ENCODE results near the gene HJV.
A peak's percentile ranks its signal among the peaks of the same experiment; 100 is the strongest.
"Not testable (repeated sequence)": the region's sequence is repeated elsewhere in the genome, so short reads cannot be mapped to it uniquely, and the experiment has no call there.

The HJV gene, protein sequence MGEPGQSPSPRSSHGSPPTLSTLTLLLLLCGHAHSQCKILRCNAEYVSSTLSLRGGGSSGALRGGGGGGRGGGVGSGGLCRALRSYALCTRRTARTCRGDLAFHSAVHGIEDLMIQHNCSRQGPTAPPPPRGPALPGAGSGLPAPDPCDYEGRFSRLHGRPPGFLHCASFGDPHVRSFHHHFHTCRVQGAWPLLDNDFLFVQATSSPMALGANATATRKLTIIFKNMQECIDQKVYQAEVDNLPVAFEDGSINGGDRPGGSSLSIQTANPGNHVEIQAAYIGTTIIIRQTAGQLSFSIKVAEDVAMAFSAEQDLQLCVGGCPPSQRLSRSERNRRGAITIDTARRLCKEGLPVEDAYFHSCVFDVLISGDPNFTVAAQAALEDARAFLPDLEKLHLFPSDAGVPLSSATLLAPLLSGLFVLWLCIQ

DNA sequence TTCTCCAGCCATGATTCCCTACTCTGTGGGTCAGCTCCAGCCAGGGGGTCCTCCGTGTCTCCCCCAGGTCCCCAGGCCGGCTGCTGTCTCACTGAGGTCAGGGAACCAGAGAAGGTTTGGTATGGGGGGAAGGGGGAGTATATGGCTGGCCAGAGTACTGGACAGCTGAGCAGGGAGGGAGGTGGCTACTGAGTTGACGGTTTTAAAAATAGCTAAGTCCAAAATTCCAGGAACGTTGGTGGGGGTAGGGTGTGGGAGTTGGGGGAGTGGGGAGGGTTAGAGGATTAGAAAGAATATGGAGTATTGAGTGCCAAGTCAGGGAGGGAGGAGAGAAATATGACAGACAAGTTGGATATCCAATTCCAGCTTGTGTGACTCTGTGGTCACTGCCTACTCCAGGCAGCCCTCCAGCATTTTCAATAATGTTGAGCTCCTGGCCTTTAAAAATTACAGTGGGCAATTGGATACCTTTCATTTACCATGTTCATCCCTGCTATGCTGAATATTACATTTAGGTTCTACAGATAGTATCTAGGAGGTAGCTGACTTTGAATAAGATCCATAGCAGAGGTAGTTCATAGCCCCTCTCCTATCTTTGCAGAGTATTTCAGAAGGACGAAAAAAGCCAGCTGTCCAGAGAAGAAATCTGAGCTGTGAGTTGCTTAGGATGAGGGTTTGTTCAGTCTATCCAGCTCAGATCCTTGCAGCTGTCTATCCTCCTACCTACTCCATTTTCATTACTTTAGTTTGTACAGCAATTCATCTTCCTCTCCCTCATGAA is at the start of gene HJV:
HJV (minus strand) TSS at position 114 of the 781 bp plus-strand sequence. CDS start 1,504 bp downstream, outside the sequence.
- no peak for DNase-seq

DNA sequence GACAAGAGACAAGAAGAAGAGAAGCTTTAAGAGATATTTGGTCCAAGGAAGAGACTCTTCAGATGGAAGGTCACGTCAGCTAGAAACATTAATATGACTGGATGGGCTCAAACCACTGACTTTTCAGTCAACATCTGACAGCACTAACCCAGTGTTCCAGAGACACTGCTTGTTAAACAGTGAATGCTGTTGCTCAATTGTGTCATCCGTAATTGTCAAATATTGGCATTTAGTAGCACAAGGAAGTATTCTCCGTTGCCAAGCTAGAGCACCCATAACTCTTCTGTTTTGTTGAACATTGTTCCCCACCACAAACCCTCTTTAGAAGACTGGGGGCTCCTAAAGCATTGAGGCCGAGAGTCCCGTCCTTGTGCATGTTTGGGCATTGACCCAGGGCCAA is 37.6 kb upstream of the HJV start:
- not testable (repeated sequence) for DNase-seq

DNA sequence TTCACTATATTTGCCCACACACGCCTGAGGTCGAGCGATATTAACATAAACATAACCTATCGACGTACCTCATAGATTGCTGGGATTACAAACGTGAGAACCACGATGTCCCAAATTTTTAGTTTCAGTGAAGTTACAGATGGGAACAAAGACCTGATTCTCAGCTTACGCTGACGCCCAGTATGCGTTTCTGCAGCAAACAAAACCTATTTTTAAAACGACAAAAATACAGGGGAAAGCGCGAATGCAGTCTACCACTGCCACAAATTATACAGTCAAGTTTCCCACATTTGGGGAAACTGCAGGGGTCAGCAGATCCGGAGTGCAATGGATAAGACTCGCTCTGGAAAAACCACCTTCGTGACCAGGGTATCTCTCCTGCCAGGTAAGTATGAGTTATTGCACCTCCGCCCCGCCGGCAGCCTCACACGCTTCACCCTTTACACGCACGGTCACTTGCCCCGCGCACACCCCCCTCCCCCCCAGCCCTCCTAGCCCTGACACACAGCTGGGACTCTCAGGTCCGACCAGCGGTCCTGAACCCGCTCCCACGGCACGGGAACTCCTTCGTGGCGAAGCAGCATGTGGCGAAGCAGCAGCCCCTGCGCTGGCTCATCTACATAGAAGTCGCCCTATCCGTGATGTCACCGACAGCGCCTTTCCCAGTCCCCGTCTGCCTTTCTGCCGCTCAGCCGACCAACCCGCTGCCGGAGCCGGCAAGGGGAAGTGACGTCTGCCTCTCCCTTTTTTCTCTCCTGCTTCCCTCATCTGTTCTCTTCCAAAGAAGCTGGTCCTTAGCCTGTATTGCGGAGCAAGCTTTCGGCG is 30.5 kb upstream of the HJV start:
- peak; percentile 88 to 96 (median 90) for DNase-seq

DNA sequence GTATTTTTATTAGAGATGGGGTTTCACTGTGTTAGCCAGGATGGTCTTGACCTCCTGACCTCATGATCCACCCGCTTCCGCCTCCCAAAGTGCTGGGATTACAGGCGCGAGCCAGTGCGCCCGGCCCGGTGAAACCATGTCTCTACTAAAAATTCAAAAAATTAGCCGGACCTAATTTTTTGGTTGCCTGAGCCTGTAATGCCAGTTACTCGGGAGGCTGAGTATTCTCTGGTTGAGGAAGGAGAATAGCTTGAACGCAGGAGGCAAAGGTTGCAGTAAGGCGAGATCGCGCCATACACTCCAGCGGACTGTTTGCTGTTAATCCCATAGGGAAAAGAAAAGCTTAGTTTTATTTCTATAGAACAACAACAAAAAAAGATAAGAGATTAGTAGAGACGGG is 29.9 kb upstream of the HJV start:
- no peak for DNase-seq

DNA sequence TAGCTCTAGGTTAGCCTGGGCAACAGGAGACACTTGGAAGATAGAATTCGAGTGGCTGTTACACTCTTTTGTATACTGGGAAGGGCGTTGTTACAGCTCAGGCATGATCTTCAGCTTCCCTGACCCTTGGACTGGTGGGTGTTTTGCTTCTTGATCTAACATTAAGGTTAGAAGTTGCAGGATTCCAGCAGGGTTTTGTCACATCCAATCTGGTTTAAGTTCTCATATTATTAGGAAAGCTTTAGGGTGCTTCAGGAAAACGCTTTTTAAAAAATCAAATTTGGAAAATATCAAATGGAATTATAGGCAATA is 29.1 kb upstream of the HJV start:
- not testable (repeated sequence) for DNase-seq

DNA sequence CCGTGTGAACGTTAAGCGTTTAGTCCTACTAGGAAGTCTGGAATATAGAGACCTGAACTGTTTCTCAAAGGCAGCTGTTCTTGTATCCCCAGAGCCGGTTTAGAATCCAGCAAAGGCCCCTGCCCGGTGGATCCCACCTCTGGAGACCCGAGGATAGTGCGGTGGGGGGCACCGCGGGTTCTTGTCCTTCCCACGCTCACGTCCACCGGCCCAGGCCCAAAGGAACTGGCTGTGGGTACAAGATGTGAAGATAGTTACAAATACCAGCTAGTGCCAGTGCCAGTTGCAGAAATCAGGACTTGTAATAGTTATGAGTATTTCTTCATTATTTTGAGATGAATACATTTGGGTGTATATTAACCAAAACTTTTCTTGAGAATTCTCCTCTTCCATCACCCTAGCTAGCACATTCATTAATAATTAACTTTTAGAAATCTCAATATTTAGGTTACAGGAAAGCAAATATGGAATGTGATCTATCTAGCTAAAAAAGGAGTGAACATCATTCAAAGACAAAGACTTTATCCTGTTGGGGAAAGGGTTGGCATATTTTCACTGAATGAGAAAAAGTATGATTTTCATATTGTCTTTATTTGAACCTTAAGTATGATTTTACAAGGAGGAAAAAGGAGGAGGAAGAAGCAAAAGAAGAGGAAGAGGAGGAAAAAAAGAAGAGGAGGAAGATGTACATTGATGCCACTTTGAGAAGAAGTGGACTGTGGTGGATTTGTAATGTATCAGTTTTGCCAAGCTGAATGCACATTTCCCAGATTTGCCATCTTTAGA is 28.5 kb upstream of the HJV start:
- DNase-seq: not testable (repeated sequence)

DNA sequence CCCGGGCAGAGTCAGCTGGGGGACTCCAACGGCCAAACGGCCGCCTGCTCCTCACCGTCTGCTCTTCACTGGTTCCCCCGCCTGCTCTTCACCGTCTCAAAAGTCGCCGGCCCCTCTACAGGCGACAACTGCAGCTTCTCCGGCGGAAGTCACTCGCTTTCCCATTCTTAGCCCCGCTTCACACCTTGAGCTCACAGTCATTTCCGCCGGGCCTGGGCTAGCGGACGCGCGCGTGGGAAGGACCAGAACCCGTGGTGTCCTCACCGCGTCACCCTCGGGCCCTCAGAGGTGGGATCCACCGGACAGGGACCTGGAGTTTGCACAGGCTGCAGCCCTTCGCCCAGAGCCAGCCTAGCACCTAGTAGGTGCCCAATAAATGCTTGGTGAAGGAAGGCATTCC is 27.9 kb upstream of the HJV start:
- no peak for DNase-seq

DNA sequence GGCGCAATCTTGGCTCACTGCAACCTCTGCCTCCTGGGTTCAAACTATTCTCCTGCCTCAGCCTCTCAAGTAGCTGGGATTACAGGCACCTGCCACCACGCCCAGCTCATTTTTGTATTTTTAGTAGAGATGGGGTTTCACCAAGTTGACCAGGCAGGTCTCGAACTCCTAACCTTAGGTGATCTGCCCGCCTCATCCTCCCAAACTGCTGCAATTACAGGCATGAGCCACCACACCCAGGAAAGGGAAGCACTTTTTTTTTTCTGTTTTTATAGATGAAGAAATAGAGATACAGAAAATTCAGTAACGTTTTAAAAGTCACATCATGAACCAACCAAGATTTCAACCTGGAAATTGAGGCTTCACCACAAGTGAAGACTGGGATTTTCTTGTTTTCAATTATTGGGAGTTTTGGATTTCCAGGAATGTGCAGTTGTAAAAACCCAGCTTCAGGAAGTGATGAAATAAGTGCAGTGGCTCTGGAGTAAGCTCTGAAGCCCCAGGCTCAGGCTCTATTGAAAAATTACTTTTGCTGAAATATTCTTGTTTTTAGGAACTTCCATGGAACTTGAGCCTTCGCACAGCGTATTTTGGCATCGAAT is 27.1 kb upstream of the HJV start:
- peak; percentile 39 to 61 (median 44) for DNase-seq

DNA sequence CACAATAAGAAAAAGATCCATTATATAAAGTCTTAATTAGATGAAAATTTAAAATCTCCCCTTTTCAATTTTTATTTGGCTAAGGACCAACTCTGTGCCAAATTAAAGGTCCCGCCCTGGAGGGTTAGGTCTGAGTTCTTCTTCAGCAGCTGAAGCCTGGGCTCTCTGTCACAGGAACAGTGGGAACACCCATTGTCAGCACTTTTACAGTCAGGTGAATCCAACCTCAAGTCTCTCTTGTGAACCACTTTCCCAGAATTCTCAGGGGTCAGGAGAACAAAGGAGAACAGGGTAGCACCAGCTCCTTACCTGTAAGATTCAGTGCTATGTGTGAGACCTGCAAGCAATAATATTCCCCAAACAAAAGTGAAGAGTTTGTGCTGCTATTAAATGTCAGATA is 25.1 kb upstream of the HJV start:
- no peak for DNase-seq

DNA sequence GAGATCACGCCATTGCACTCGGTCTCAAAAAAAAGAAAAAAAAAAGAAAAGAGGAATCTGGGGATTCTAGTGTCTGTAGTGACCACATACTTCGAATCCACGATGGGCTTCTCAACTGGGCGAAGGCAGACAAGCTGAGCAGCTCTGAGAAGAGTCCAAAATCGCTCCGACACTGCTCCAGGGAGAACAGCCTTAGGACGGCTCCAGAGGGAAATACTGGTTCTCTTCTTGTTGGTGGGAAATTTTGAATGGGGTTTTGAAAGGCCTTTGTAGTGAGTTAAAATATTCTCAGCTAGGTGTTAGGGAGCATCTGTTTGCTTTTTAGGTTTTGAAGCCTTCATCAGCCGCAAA is 18.3 kb upstream of the HJV start:
- DNase-seq: no peak

DNA sequence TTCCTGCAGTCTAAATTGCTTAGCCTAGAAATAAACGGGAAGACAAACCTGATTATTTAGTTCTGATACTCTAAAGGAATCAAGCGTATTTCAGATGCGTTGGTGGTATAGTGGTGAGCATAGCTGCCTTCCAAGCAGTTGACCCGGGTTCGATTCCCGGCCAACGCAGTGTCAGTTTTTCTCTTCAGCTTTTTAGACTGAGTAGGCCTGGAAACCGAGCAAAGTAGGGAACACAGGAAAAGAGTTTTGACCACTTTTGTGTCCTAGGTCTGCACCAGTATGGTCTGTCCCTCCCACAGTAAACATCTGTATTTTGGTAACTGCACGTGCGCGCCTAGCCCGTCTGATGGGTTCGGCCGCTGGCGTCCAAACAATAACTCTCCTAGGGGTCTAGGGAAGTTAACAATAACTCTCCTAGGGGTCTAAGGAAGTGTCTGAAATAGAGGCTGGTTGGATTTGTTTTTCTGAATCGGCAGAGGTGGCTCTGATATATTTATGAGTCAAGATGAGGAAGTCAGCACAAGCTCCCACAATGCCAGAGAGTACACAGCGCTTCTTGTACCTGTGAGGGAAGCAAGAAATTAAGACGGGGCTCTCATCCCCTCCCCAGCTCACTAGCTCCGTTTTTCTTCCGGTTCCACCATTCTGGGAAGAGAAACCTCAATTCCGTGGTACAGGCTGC is 15.6 kb upstream of the HJV start:
- peak; percentile 82 to 88 (median 84) for DNase-seq

DNA sequence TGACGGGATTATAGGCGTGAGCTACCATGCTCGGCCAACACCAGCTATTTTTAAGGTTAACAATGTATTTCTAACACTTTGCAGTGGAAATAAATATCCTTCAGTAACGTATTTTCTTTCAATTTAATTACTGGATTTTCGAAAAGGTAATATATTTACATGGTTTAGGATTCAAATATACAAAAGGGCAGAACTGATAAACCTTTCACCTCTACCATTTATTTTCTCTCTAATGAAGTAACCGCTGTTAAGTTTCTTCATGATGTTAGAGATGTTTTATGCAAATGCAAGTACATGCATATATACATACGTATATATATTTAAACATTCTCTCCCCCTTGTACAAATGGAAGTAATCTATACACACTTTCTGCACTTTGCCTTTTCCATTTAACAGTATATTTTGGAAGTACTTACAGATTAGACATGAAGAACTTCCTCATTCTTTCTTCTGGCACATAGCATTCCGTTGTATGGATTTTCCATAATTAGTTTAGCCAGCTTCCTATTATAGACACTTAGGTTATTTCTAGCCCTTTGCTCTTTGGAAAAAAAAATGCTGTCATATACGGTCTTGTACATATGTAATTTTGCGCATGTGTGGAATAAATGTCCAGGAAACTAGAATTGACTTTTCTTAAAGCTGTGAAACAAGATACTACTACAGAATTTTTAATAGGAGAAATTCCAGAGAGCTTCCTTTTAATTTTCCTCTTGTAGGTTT is 14.9 kb upstream of the HJV start:
- DNase-seq: peak; percentile 57 to 91 (median 84)

DNA sequence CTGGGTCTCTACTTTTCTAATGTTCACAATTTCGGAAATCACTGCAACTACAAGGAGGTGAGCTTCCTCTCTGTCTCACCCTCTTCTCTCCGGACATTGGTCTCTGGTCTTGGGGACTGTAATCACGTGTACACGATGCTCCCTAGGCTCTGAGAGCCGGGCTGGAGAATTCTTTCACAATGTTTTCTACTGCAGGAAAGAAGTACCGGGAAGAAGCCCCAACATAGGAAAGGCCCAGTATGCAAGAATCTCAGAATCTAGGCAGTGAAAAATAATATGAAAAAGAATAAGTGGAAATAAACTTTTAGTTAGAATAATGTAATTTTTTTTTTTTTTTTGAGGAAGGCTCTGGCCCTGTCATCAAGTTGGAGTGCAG is 13.5 kb upstream of the HJV start:
- peak; percentile 34 to 43 (median 39) for DNase-seq

DNA sequence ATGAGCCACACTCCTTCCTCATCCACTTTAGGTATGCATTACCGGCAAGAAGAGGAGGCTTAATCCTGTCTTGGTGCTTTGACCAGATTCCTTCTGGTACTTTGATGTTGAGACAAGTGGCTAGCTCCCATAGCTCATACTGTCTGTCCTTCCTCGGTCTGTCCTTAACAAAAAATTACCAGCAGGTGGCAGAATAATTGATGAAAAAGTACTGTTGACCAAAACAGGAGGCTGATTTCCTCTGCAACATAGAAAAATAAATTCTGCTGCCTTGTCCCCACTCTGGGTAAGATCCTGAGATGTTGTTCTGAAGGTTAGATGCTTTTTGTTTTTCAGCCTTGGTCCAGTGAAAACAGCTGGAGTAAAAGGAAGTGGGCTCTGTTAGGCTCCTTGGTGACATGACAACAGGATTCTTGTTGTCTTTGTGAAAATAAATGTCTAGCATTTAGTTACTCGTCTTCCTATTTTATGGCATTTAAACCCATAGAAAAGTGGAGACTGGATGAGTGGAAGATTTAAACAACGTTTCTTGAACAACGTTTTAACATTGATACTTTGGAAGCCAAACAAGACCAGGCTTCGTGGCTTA is 11.2 kb upstream of the HJV start:
- DNase-seq: peak; percentile 51 to 77 (median 68)

DNA sequence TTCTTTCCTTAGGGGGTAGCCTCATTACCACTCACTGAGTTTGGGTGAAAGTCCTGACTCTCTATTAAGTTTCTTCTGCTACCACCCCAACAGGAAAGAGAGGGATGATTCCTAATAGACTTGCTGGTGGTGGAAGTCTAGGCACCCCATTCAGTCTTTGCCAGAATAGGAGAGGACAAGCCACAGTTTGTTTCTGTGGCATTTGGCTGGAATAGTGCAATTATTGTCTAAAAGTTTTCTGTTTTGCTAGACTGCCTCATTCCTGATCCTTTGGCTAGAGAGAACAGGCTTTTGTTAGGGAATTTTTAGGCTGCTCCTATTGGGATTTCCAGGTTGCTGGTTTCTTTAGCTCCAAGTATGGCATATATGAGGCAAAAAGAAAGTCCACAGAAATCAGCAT is 9.9 kb upstream of the HJV start:
- DNase-seq: no peak

DNA sequence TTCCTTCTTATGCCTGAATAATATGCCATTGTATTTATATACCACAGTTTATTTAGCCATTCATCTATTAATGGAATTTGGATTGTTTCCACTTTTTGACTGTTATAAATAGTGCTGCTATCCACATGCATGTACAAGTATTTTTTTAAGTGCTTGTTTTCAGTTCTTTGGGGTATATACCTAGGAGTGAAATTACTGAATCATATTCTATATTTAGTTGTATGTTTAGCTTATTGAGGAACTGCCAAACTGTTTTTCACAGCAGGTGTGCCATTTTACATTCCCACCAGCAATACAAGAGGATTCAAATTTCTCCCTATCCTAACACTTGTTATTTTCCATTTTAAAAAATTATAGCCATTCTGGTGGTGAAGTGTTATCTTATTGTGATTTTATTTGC is 7.6 kb upstream of the HJV start:
- no peak for DNase-seq

DNA sequence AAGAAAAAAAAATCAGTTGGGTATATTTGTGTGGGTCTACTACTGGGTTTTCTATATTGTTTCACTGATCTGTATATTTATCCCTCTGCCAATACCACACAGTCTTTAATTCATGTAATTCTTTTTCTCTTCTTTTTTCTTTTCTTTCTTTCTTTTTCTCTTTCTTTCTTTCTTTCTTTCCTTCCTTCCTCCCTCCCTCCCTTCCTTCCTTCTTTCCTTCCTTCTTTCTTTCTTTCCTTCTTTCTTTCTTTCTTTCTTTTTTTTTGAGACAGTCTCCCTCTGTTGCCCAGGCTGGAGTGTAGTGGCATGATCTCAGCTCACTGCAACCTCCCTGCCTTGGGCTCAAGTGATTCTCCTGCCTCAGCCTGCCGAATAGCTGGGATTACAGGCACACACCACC is 5.1 kb upstream of the HJV start:
- DNase-seq: not testable (repeated sequence)

DNA sequence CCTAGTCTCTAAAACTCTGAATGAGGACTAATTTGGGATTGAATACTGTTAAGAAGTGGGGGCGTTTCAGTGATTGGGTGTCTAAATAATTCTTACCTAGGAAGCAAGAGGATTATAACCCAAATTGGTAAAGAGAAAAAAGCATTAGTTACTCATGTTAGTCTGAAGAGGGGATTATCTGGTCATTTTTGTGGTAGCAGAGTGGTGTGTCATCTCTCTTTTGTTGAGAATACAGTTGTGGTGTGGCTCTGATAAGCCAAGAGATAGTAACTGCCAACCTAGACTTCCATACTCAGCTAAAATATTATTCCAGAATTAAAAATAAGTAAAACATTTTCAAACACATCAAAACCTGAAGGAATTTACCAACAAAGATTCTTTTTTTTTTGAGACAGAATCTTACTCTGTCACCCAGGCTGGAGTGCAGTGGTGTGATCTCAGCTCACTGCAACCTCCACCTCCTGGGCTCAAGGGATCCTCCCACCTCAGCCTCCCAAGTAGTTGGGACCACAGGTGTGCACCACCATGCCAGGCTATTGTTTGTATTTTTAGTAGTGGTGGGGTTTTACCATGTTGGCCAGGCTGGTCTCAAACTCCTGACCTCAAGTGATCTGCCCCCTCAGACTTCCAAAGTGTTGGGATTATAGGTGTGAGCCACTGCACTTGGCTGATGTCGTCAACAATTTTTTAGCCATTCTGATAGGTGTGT is 4.4 kb upstream of the HJV start:
- not testable (repeated sequence) for DNase-seq

DNA sequence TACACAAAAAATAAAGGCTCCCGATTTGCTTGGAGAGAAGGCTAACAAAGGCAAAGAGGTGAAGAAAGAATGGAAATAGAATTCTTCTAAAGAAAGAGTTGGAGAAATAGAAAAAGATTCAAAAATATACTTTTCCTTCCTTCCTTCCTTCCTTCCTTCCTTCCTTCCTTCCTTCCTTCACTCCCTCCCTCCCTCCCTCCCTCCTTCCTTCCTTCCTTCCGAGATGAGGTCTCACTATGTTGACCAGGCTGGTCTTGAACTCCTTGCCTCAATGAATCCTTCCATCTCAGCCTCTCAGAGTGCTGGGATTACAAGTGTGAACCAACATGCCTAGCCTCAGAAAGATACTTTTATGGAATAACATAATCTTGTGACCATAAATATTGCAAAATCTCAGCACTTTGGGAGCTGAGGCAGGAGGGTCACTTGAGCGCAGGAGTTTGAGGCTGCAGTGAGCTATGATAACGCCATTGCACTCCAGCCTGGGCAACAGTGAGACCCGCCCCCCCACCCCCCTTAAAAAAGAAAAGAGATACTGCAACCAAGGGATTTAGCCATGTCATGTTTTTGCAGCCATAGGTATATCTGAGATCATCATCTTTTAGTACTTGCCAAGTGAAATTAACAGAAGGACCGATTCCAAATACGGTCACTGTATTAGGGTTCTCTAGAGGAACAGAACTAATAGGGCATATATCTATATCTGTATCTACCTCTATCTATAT is 1.0 kb upstream of the HJV start:
- DNase-seq: no peak

Data from suppressor macrophage treated with lipopolysaccharide for 1 hour (primary cell).